Body of pancreas (tissue), 4 donors: ENCODE data around the gene SLC39A13.

Experiments
- CTCF ChIP-seq, 7 experiments: fragments of 450-650 bp in 4 of 7; fragments of 200-600 bp in 3 of 7; sonication (generic) in 3 of 7; IDR thresholded peaks; one replicate each; pipeline ENCODE4 v1.5.1; 2016 to 2019; ENCODE audit warnings: antibody characterized with exemption in 7 of 7
- POLR2A ChIP-seq, 3 donors: fragments of 450-650 bp; IDR thresholded peaks; one replicate each; pipeline ENCODE4 v1.6.1; 2016; ENCODE audit warnings: antibody characterized with exemption in 3 of 3, mild to moderate bottlenecking in 2 of 3

GRCh38 chr11:47440054-47440476, 31.7 kb downstream of the SLC39A13 start:
- TF ChIP-seq CTCF (IDR thresholded peaks at IDR 0.05): no peak
- TF ChIP-seq POLR2A (IDR thresholded peaks at IDR 0.05): no peak
